HepG2 (cell line): ENCODE measurements around the gene STX4. TPM values are rescaled to one million over a fixed set of nuclear protein-coding genes. Genes with fewer than 3 reads are reported as not detected.
A peak's percentile ranks its signal among the peaks of the same experiment; 100 is the strongest.

Experiments used
- AKAP8 ChIP-seq: sonication (generic); formaldehyde crosslinking; IDR thresholded peaks from 2 replicates; pipeline ENCODE4 v1.5.1; 2020; ENCODE audit warnings: mild to moderate bottlenecking, missing genetic modification reagents
- BCL6 ChIP-seq: IDR thresholded peaks from 2 replicates; pipeline ENCODE4 v1.6.1; 2016; ENCODE audit warnings: missing genetic modification reagents, missing compliant biosample characterization
- FOXA1 ChIP-seq, 2 experiments: fragments of 450-650 bp in 1 of 2; sonication (generic) in 1 of 2; formaldehyde crosslinking in 1 of 2; IDR thresholded peaks; 2 replicates each; pipeline versions ENCODE4 v1.4.0 to v1.6.1; 2016 to 2020; ENCODE audit warnings: missing genetic modification reagents in 1 of 2
- HDAC1 ChIP-seq: sonication (generic); formaldehyde crosslinking; IDR thresholded peaks from 2 replicates; pipeline ENCODE4 v1.5.1; 2020; ENCODE audit warnings: mild to moderate bottlenecking, missing genetic modification reagents
- NFIB ChIP-seq: sonication (generic); formaldehyde crosslinking; IDR thresholded peaks from 2 replicates; pipeline ENCODE4 v1.9.0; 2021; ENCODE audit warnings: missing genetic modification reagents, mild to moderate bottlenecking, borderline replicate concordance
- PAXIP1 ChIP-seq: sonication (generic); formaldehyde crosslinking; conservative IDR thresholded peaks from 2 replicates; pipeline ENCODE4 v1.4.0; 2020; ENCODE audit warnings: mild to moderate bottlenecking, missing genetic modification reagents, moderate library complexity
- RERE ChIP-seq: IDR thresholded peaks from 2 replicates; pipeline ENCODE4 v1.6.1; 2016; ENCODE audit warnings: low read depth, missing genetic modification reagents, missing compliant biosample characterization
- SMAD3 ChIP-seq: sonication (generic); formaldehyde crosslinking; IDR thresholded peaks from 2 replicates; pipeline ENCODE4 v1.4.0; 2020; ENCODE audit warnings: missing genetic modification reagents
- TCF12 ChIP-seq, 2 experiments: fragments of 450-650 bp in 1 of 2; sonication (generic) in 1 of 2; formaldehyde crosslinking in 1 of 2; IDR thresholded peaks; 2 replicates each; pipeline versions ENCODE4 v1.6.1 to v1.8.0; 2017 to 2022; ENCODE audit warnings: antibody characterized with exemption in 1 of 2, mild to moderate bottlenecking in 1 of 2, missing genetic modification reagents in 1 of 2, moderate library complexity in 1 of 2
- ZNF296 ChIP-seq: sonication (generic); formaldehyde crosslinking; conservative IDR thresholded peaks from 2 replicates; pipeline ENCODE4 v1.5.0; 2020; ENCODE audit warnings: mild to moderate bottlenecking, missing genetic modification reagents
- ZNF3 ChIP-seq: IDR thresholded peaks from 2 replicates; pipeline ENCODE4 v1.7.0; 2017; ENCODE audit warnings: inconsistent platforms
- ZNF547 ChIP-seq: sonication (generic); formaldehyde crosslinking; IDR thresholded peaks from 2 replicates; pipeline ENCODE4 v1.5.1; 2020; ENCODE audit warnings: mild to moderate bottlenecking, missing genetic modification reagents
- ZNF761 ChIP-seq: sonication (generic); formaldehyde crosslinking; conservative IDR thresholded peaks from 2 replicates; pipeline ENCODE4 v1.4.0; 2020; ENCODE audit warnings: mild to moderate bottlenecking, missing genetic modification reagents
- ZNF773 ChIP-seq: sonication (generic); formaldehyde crosslinking; IDR thresholded peaks from 2 replicates; pipeline ENCODE4 v1.4.0; 2020; ENCODE audit warnings: missing genetic modification reagents, borderline replicate concordance
- ZNF800 ChIP-seq: sonication (generic); formaldehyde crosslinking; IDR thresholded peaks from 2 replicates; pipeline ENCODE4 v1.4.0; 2020; ENCODE audit warnings: missing genetic modification reagents
- polyA plus RNA-seq, 8 experiments: library from polyadenylated mRNA; depleted of rRNA in 3 of 8; stranded (reverse) in 7 of 8; unstranded in 1 of 8; fragments of >200 nt; fragmentation: Illumina TruSeq in 4 of 8; extraction: Trizol in 4 of 8; gene quantifications; 2 replicates each; pipeline versions ENCODE4 v1.2.1 to v1.2.3, GENCODE V29; 2011 to 2016; ENCODE audit warnings: low read depth in 4 of 8, missing spikeins in 1 of 8, mixed read lengths in 1 of 8; ENCODE audit not compliant: insufficient read depth in 1 of 8
- total RNA-seq, 5 experiments: library from RNA; depleted of rRNA; stranded (reverse); fragments of >200 nt; fragmentation: Illumina TruSeq; extraction: Trizol; gene quantifications; 2 replicates each; pipeline ENCODE4 v1.2.3, GENCODE V29; 2016; ENCODE audit warnings: low read depth in 1 of 5
- TF ChIP-seq, protein P1 (sequence below): IDR thresholded peaks from 2 replicates; pipeline ENCODE4 v1.6.1; 2016; ENCODE audit warnings: missing biosample characterization, missing genetic modification reagents, low read depth
- TF ChIP-seq, protein P2 (sequence below): sonication (generic); formaldehyde crosslinking; IDR thresholded peaks from 2 replicates; pipeline ENCODE4 v1.5.0; 2020; ENCODE audit warnings: missing genetic modification reagents

STX4 gene
- total and polyA plus RNA-seq, 2 of the 13 experiments (the other 11 are each of a cell fraction or from before 2014, with no cell fraction given) = 29.2 to 34.6 TPM

DNA sequence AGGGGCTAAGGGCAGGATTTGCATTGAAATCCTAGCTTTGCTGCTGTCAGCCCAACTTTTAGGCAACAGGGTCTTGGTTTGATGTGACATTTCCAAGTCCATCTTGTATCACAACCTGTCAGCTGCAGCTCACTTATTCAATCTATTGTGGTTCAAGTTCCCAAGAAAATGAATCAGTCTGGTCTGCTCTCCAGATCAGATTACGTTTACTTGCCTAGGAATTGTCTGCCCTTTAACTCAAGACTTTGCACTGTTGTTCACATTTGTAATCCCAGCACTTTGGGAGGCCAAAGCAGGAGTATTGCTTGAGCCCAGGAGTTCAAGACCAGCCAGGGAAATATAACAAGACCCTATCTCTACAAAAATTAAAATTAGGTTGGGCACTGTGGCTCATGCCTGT, 10.0 kb downstream of the STX4 start (continued):
- peak; percentile 48 for TF ChIP-seq PAXIP1 (CRISPR knock-in tag)
- TF ChIP-seq ZNF800 (CRISPR knock-in tag) = no peak
- TF ChIP-seq ZNF773 (CRISPR knock-in tag) = no peak
- TF ChIP-seq SMAD3 (CRISPR knock-in tag) = no peak
- TF ChIP-seq HDAC1 (CRISPR knock-in tag) = no peak
- TF ChIP-seq ZNF3 (CRISPR knock-in tag) = peak; percentile 86
- no peak for TF ChIP-seq ZNF296
- TF ChIP-seq NFIB = no peak
- TF ChIP-seq, protein P1, sequence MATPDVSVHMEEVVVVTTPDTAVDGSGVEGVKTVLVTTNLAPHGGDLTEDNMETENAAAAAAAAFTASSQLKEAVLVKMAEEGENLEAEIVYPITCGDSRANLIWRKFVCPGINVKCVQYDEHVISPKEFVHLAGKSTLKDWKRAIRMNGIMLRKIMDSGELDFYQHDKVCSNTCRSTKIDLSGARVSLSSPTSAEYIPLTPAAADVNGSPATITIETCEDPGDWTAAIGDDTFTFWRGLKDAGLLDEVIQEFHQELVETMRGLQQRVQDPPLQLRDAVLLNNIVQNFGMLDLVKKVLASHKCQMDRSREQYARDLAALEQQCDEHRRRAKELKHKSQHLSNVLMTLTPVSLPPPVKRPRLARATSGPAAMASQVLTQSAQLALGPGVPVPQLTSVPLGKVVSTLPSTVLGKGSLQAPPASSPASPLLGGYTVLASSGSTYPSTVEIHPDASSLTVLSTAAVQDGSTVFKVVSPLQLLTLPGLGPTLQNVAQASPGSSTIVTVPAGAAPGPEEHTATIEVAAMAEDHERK (CRISPR knock-in tag) = no peak
- no peak for TF ChIP-seq FOXA1 (IDR thresholded peaks at IDR 0.05)
- no peak for TF ChIP-seq FOXA1 (CRISPR knock-in tag; IDR thresholded peaks at IDR 0.05)
- TF ChIP-seq ZNF547 (CRISPR knock-in tag) = no peak
- TF ChIP-seq, protein P2, sequence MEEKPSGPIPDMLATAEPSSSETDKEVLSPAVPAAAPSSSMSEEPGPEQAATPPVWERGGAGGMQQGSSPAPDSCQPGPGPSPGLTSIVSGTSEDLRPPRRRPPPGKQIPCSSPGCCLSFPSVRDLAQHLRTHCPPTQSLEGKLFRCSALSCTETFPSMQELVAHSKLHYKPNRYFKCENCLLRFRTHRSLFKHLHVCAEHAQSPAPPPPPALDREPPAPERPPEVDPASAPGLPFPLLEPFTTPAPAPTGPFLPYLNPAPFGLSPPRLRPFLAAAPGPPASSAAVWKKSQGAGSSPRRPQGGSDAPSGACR = no peak
- TF ChIP-seq RERE (CRISPR knock-in tag) = no peak
- 0 out of 2 replicates have a peak, but pooled peaks have one; percentile 25 for TF ChIP-seq ZNF761
- peak; percentile 51; the same call in 1 of the 2 replicates for TF ChIP-seq BCL6 (CRISPR knock-in tag)
- TF ChIP-seq TCF12 (IDR thresholded peaks at IDR 0.05) = no peak
- no peak for TF ChIP-seq TCF12 (CRISPR knock-in tag; IDR thresholded peaks at IDR 0.05)
- TF ChIP-seq AKAP8 (CRISPR knock-in tag) = no peak
